SKM-1 (cell line): Measurements from ENCODE around the gene FOXJ2.
"Not testable (repeated sequence)": the region's sequence is repeated elsewhere in the genome, so short reads cannot be mapped to it uniquely, and the experiment has no call there.

Experiments used
- DNase-seq: peaks from one replicate; lab custom pipeline; 2025; ENCODE audit not compliant: unreplicated experiment; lab: John Stamatoyannopoulos, UW

The FOXJ2 gene

DNA sequence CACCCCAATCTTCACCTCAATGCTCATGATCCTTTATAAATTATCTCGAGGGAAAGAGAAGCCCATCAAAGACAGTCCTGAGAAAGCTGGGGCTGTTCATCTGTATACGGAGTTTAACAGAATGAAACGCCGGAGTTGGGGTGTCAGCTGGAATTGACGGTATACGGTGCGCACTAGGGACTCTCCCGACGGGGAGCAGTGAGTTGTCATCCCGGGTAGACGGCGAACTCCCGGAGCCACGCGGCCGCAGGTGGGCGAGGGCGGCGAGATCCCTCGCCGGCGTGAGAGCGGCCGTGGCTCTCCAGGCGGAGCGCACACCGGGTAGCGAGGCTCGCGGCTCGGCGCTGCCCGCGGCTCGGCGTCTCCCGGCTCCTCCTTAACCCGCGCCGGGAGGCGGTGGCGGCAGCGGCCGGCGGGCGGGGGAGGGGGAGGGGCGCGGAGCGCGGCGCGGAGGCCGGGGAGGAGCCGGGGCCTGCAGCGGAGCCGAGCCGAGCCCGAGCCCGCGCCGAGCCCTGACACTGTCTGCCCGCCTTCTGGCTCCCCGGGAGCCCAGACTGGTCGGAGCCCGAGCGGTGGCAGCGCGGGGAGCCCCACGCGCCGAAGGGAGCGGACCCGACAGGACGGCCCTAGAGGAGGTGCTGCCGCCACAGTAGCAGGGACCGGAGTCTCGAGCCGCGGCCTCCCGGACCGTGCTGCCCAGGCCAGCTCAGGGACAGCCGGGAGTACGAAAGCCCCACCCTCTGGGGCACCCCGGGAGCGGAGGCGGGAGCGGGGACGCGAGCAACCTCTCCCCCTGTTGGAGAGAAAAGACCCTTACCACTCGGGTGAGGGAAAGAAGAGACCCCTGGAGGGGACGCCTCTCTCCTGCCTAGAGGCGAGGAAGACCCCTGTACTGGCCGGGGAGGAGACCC, at the start of gene FOXJ2:
TSS of gene FOXJ2 (plus strand) at position 475 of the 911 bp plus-strand sequence. CDS start 7,117 bp downstream, outside the sequence.
- no peak for DNase-seq

- not testable (repeated sequence) for DNase-seq
Observed at GRCh38 chr12:7983019-7983418, 49.5 kb upstream of the FOXJ2 start.

DNA sequence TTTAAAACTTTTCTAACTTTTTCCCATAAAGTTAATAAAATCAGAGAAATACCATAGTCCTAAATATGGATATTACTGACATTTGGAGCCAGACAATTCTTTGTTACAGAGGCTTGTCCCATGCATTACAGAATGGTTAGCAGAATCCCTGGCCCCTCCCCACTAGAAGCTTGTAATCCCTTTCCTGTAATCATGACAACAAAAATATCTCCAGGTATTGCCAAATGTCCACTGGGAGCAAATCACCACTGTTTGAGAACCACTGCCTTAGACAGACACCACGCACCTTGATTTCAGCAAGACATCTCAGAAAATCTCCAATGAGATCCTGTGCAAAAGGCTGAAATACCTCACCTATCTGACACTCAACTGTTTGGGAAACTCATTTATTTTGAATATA, 49.1 kb upstream of the FOXJ2 start:
- DNase-seq, result not testable (repeated sequence)

- DNase-seq, result no peak
Observed at GRCh38 chr12:7984900-7985299, 47.6 kb upstream of the FOXJ2 start.

DNA sequence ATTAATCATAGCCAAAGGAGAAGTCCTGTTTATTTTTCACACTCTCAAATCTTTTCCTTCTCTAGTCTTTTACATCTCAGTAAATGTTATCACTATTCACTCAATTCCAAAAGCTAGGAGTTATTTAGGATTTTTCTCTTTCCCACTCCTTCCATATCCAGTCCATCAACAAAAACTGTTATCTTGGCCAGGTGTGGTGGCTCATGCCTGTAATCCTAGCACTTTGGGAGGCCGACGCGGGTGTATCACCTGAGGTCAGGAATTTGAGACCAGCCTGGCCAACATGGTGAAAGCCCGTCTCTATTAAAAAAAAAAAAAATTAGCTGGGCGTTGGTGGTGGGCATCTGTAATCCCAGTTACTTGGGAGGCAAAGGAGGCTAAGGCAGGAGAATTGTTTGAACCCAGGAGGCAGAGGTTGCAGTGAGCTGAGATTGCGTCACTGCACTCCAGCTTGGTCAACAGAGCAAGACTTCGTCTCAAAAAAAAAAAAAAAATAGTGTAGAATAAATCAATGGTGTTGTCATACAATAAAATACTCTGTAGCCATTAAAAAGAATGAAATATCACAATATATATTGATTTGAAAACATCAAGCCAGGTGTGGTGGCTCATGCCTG, 46.6 kb upstream of the FOXJ2 start:
- no peak for DNase-seq

- DNase-seq, result peak; percentile 15
Observed at GRCh38 chr12:7989827-7990491, 42.6 kb upstream of the FOXJ2 start.

DNA sequence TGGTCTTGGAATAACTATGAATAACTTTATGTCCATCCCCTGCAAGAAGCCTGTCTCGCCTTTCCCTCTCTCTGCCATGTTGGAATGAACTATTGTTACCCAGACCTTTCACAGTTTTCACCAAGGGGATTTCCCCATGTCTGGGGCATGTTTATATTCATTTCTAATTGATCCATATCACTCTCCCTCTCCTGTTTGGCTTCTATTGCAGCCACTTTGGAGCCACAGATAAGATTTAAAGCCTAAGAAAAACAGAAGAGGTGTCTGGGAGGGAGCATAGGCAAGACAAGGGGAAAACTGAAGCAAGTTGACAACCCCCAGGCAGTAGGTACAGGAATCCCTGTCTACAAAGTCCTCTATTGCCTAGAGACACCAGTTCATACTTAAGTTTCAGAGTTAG, 41.0 kb upstream of the FOXJ2 start:
- no peak for DNase-seq

GRCh38 chr12:7994731-7995205, 37.7 kb upstream of the FOXJ2 start:
- DNase-seq, result no peak

- DNase-seq, result peak; percentile 60
Observed at GRCh38 chr12:7995266-7995963, 37.1 kb upstream of the FOXJ2 start.

GRCh38 chr12:8000827-8001226, 31.7 kb upstream of the FOXJ2 start:
- DNase-seq, result not testable (repeated sequence)

GRCh38 chr12:8001496-8001895, 31.0 kb upstream of the FOXJ2 start:
- DNase-seq, result not testable (repeated sequence)

DNA sequence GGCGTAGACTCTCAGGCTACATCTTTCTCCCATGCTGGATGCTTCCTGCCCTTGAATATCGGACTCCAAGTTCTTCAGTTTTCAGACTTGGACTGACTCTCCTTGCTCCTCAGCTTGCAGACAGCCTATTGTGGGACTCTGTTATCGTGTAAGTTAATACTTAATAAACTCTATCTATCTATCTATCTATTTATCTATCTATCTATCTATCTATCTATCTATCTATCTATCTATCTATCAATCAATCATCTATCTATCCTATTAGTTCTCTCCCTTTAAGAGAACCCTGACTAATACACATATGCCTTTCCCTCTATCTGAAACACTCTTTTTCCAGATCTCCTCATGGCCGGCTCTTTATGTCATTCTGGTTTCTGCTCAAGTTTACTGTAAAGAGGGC, 27.6 kb upstream of the FOXJ2 start:
- not testable (repeated sequence) for DNase-seq

- no peak for DNase-seq
Observed at GRCh38 chr12:8011331-8011730, 21.2 kb upstream of the FOXJ2 start.

GRCh38 chr12:8012651-8013309, 19.7 kb upstream of the FOXJ2 start:
- no peak for DNase-seq

GRCh38 chr12:8014836-8015235, 17.7 kb upstream of the FOXJ2 start:
- no peak for DNase-seq

DNA sequence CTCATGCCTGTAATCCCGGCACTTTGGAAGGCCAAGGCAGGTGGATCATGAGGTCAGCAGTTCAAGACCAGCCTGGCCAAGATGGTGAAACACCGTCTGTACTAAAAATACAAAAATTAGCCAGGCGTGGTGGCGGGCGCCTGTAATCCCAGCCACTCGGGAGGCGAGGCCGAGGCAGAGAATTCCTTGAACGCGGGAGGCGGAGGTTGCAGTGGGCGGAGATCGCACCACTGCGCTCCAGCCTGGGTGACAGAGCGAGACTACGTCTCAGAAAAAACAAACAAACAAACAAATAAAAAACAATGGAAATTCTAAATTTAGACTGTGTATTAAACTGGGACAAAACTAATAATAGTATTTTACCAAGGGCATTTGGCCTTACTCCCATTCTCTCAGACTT, 14.3 kb upstream of the FOXJ2 start:
- not testable (repeated sequence) for DNase-seq

GRCh38 chr12:8018666-8019581, 13.6 kb upstream of the FOXJ2 start:
- no peak for DNase-seq

DNA sequence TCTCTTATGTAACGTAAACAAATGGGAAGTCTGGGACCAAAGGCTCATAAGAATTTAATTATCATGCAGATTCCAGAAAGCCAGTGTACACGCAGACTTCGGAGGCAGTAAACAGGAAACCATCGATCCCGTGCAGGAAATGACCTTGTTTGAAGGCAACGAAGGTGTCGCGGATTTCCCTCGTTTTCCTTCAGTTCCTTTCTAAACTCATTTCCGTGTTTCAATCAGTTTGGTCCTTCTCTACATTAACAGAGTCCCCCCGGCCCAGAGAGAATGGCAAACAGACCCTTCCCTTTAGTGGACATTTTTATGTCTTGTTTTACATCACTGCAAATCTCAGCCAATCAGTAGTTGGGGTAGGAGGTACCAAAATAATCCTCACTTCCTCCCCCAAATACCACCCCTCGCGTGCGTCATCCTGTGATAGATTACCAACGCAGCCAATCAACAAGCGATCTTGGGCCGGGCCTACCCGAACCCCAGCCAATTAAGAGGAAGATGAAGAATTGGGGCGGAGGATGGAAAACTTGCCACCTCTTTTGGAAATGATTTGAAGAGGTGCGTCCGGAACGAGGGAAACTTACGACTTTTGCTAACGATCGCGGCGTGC, 6.1 kb upstream of the FOXJ2 start:
- peak; percentile 16 for DNase-seq

DNA sequence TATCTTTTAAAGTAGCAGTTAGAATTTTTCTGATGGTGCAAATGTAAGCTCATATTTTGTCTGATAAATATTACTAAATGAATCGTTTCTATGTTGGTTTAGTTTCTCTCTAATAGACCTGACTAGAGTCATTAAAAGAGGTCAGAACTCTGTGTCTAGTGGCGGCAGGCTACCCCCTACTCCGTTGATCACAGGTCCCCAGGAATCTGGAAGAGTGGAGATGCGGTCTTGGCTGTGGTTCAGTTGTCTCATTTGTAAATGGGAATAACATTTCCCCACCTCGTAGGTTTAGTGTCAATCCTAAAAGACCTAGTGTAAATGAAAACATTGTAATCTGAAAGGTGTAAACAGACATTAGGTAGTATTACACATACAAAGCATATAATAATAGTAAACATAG, 4.7 kb upstream of the FOXJ2 start:
- DNase-seq, result no peak
